ENCODE measurements around the gene SCRN2. TPM values are rescaled to one million over a fixed set of nuclear protein-coding genes. Genes with fewer than 3 reads are reported as not detected.

SCRN2 gene
- total and polyA plus RNA-seq, 2 of the 8 experiments (the other 6 are each of a cell fraction or from before 2014, with no cell fraction given) = 24.4 to 42.3 TPM

DNA sequence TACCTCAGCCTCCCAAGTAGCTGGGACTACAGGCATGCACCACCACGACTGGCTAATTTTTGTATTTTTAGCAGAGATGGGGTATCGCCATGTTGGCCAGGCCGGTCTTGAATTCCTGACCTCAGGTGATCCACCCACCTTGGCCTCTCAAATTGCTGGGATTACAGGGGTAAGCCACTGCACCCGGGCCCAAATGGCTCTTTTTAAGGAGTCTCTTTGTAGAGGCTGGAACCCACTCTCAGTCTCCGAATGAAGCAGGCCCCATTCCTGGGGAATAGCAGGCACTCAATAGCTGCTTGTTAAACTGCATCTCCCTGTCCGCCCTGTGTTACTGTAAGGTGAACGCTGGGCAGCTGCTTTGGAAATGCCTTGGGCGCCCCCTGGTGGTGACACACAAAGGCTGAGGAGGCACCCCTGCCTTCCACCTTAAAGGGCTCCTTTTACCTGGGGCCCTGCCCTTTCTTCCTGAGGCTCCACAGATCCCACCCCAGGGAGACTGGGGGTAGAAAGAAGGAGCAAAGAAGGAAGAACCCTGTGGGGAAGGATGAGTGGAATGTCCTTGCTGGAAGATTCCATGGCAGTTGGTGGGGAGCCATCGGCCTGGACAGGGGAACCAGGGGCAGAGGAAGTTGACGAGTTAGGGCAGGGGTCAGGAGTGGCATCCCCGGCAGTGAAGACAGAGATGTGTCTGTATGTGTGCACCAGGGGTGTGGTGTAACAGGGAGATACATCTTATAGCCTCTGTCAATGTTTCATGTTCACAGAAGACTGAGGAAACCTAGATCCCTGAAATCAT lies 48.9 kb upstream of the SCRN2 start:
- CTCF ChIA-PET (ENCODE audit: partially characterized antibody) = interaction anchor here (0.6 to 18.8 kb wide), 32 partner anchors 8 to 701 kb away, joined by 3 to 1206 read pairs (median 4); partner anchors contain the start of genes CDK5RAP3, LRRC46, MRPL10 and PNPO
- FAIRE-seq = peak; percentile 55
- peak; percentile 39; the same call in 1 of the 2 replicates for TF ChIP-seq YY1 (IDR thresholded peaks at IDR 0.05; ENCODE audit: low read depth, low read length)
- TF ChIP-seq NANOG (IDR thresholded peaks at IDR 0.05; ENCODE audit: insufficient read depth, low read depth, low read length, poor library complexity, severe bottlenecking) = no peak
- no peak for TF ChIP-seq SAP30 (IDR thresholded peaks at IDR 0.05; ENCODE audit: insufficient read depth, insufficient replicate concordance, low read length)
- TF ChIP-seq EGR1 (IDR thresholded peaks at IDR 0.05; ENCODE audit: borderline replicate concordance, low read depth, low read length) = no peak
- TF ChIP-seq, protein P1, sequence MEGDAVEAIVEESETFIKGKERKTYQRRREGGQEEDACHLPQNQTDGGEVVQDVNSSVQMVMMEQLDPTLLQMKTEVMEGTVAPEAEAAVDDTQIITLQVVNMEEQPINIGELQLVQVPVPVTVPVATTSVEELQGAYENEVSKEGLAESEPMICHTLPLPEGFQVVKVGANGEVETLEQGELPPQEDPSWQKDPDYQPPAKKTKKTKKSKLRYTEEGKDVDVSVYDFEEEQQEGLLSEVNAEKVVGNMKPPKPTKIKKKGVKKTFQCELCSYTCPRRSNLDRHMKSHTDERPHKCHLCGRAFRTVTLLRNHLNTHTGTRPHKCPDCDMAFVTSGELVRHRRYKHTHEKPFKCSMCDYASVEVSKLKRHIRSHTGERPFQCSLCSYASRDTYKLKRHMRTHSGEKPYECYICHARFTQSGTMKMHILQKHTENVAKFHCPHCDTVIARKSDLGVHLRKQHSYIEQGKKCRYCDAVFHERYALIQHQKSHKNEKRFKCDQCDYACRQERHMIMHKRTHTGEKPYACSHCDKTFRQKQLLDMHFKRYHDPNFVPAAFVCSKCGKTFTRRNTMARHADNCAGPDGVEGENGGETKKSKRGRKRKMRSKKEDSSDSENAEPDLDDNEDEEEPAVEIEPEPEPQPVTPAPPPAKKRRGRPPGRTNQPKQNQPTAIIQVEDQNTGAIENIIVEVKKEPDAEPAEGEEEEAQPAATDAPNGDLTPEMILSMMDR (IDR thresholded peaks at IDR 0.05; ENCODE audit: control extremely low read depth in 1 of 3, insufficient read depth in 1 of 3, low read depth in 1 of 3, low read length in 3 of 3) = peak; percentile 87 to 98 (median 95)
- no peak for TF ChIP-seq CEBPB (IDR thresholded peaks at IDR 0.05; ENCODE audit: low read depth, low read length)
- TF ChIP-seq PHF8 (conservative IDR thresholded peaks at IDR 0.05; ENCODE audit: low read depth, low read length) = no peak
- TF ChIP-seq GTF2F1 (IDR thresholded peaks at IDR 0.05; ENCODE audit: borderline replicate concordance, low read depth, low read length) = no peak

More for the DNA sequence above, 48.9 kb upstream of the SCRN2 start:
- H3K4me3 ChIP-seq (ENCODE audit: extremely low read depth in 1 of 4, insufficient read depth in 2 of 4, low read depth in 3 of 4, low read length in 4 of 4) = no peak overlapping the region
- H2BK20ac ChIP-seq (ENCODE audit: low read length) = 0 out of 2 replicates have a peak overlapping the region, but pooled peaks have one; percentile 32
- H3K36me3 ChIP-seq (ENCODE audit: control insufficient read depth in 2 of 4, insufficient read depth in 4 of 4, low read length in 3 of 4) = no peaks in the 10 kb centered on the region
- DNase-seq (ENCODE audit: low read depth in 1 of 2, low spot score in 2 of 2) = peak; percentile 73 to 97
- H2BK5ac ChIP-seq (ENCODE audit: low read depth, low read length) = no peak overlapping the region; the same call in 1 of the 2 replicates
- H3K23ac ChIP-seq (ENCODE audit: insufficient read length) = no peak overlapping the region
- no peaks in the 10 kb centered on the region for H3K79me2 ChIP-seq (ENCODE audit: control insufficient read depth in 1 of 2, insufficient read depth in 2 of 2, low read length in 2 of 2)
- no peak overlapping the region for H4K91ac ChIP-seq (replicated peaks; ENCODE audit: insufficient read length, low read length)
- H3K27me3 ChIP-seq (replicated peaks in 1 of 4; ENCODE audit: control insufficient read depth in 3 of 4, extremely low read depth in 1 of 4, insufficient read depth in 3 of 4, low read length in 3 of 4) = no peaks in the 10 kb centered on the region
- no peak overlapping the region for H3K56ac ChIP-seq (replicated peaks; ENCODE audit: insufficient read length, low read depth, low read length)
- no peaks in the 10 kb centered on the region for H3K23me2 ChIP-seq (ENCODE audit: low read depth, low read length)
- H3K4ac ChIP-seq (replicated peaks; ENCODE audit: insufficient read length, low read depth, low read length) = no peak overlapping the region
- POLR2A ChIA-PET (ENCODE audit: partially characterized antibody) = interaction anchor here (0.6 to 8.9 kb wide), 6 partner anchors 17 to 378 kb away, joined by 3 to 134 read pairs (median 4); partner anchors contain the start of genes SCRN2 and SP6
- H3K18ac ChIP-seq (ENCODE audit: extremely low read depth, low read length) = no peak overlapping the region
- 59% methylated on average over 11 of the region's 11 CpGs; no CpG with 5 or more reads in 1 of the 2 experiments for WGBS, 2 experiments (ENCODE audit: extremely low coverage in 1 of 2, insufficient coverage in 1 of 2, insufficient read length in 1 of 2, insufficient replicate concordance in 2 of 2, low coverage in 1 of 2, low lambda C conversion rate in 2 of 2, missing lambda C conversion rate in 1 of 2)
- no peak overlapping the region for H3K27ac ChIP-seq (ENCODE audit: low read depth, low read length)
- peaks cover 0 to 9% (median 7%) of the 10 kb centered on the region in 4 experiments; a peak in 6 of 7 replicates for H3K4me1 ChIP-seq (replicated peaks in 1 of 4; ENCODE audit: control insufficient read depth in 3 of 4, insufficient read depth in 4 of 4, low read length in 3 of 4)
- H3K14ac ChIP-seq (ENCODE audit: insufficient read length) = no peak overlapping the region
- no peak overlapping the region; the same call in 1 of the 2 replicates for H4K8ac ChIP-seq (ENCODE audit: extremely low read depth, insufficient read depth, low read length)
- H2BK15ac ChIP-seq (ENCODE audit: low read length) = peak overlapping the region; percentile 100
- H2BK12ac ChIP-seq (ENCODE audit: low read depth, low read length) = peak overlapping the region; percentile 91; the same call in 1 of the 2 replicates
- no peak overlapping the region for H4K5ac ChIP-seq (ENCODE audit: insufficient read length, low read depth, low read length)
- H3K79me1 ChIP-seq (ENCODE audit: low read depth, low read length) = no peaks in the 10 kb centered on the region
- no peak overlapping the region for H3K4me2 ChIP-seq (ENCODE audit: insufficient read depth in 1 of 2, low read depth in 2 of 2, low read length in 2 of 2)
- no peaks in the 10 kb centered on the region for H3K9me3 ChIP-seq (ENCODE audit: insufficient read depth in 2 of 2, low read depth in 1 of 2, low read length in 1 of 2)
- no peak overlapping the region for H2AFZ ChIP-seq (ENCODE audit: low read length)
- no peak overlapping the region for H3K9ac ChIP-seq (replicated peaks in 1 of 4; ENCODE audit: extremely low read depth in 1 of 4, low read depth in 3 of 4, low read length in 3 of 4)
- H2BK120ac ChIP-seq (replicated peaks; ENCODE audit: low read depth, low read length) = no peak overlapping the region
- no peaks in the 10 kb centered on the region for H4K20me1 ChIP-seq (replicated peaks in 1 of 2; ENCODE audit: control insufficient read depth in 1 of 2, insufficient read depth in 2 of 2, low read length in 2 of 2)
- no peak overlapping the region for H2AK5ac ChIP-seq (ENCODE audit: low read depth, low read length)

Measured in H1 (cell line).